ENCODE measurements around the gene SHMT1.

SHMT1 gene

GRCh38 chr17:18281788-18282187 lies 81.6 kb downstream of the SHMT1 start:
- DNase-seq (ENCODE audit: low read depth in 2 of 2) = no peak

GRCh38 chr17:18280766-18281371 lies 82.5 kb downstream of the SHMT1 start:
- no peak for DNase-seq (ENCODE audit: low read depth in 2 of 2)

DNA sequence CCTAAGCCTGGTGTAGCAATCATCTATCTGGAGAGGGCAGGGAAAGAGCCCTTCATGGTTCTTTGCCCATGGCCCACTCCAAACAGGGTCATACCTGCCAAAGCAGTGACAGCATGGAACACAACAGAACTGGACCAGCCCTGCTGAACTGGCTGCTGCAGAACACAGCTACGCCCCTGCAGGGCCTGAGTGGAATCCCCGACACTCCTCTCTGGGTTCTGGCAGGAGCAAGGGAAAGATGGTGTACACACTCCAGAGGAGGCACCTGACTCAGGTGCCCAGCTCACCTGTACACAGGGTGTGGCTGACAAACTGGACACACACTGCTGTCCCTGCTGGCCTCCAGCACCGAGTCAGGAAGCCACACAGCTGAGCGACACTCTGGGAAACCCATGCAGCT lies 83.1 kb downstream of the SHMT1 start:
- DNase-seq (ENCODE audit: low read depth in 2 of 2) = no peak

GRCh38 chr17:18278867-18279266 lies 84.5 kb downstream of the SHMT1 start:
- DNase-seq (ENCODE audit: low read depth in 2 of 2) = no peak

Data from stimulated activated CD8-positive, alpha-beta memory T cell treated with anti-CD3 and anti-CD28 coated beads, Interleukin-2, amount 100 ng/mL, for 48 hours (primary cell).